Prostate gland (tissue), 2 donors: ENCODE measurements around the gene PEAR1. TPM values are rescaled to one million over a fixed set of nuclear protein-coding genes. Genes with fewer than 3 reads are reported as not detected.

Experiments
- DNase-seq: peaks from one replicate; pipeline ENCODE4 v3.0.0-alpha.2; 2019; ENCODE audit warnings: low spot score
- H3K27ac ChIP-seq, 2 donors: fragments of 200-600 bp; sonication (generic); 2 replicates each; pipeline ENCODE4 v1.5.1; 2017 to 2019
- H3K27me3 ChIP-seq: fragments of 200-600 bp; sonication (generic); replicated peaks from 2 replicates; pipeline ENCODE4 v1.5.1; 2019; ENCODE audit not compliant: insufficient read depth
- H3K36me3 ChIP-seq, 2 donors: fragments of 200-600 bp; sonication (generic); 1 replicate in 1 of 2; 2 replicates in 1 of 2; pipeline versions ENCODE4 v1.5.1 to v1.8.1; 2017 to 2019
- H3K4me1 ChIP-seq: fragments of 200-600 bp; sonication (generic); replicated peaks from 2 replicates; pipeline ENCODE4 v1.5.1; 2019
- H3K4me3 ChIP-seq, 2 donors: fragments of 200-600 bp; sonication (generic); 2 replicates each; pipeline ENCODE4 v1.5.1; 2017 to 2019
- H3K9me3 ChIP-seq: fragments of 200-600 bp; sonication (generic); 2 replicates; pipeline ENCODE4 v1.5.1; 2017
- POLR2A ChIP-seq: fragments of 450-650 bp; IDR thresholded peaks from one replicate; pipeline ENCODE4 v1.6.1; 2016; ENCODE audit warnings: antibody characterized with exemption, mild to moderate bottlenecking
- POLR2AphosphoS5 ChIP-seq: sonication (generic); formaldehyde crosslinking; IDR thresholded peaks from one replicate; pipeline ENCODE4 v1.6.1; 2017; ENCODE audit warnings: antibody characterized with exemption
- WGBS: methylation state at CpG from one replicate; pipeline ENCODE4 v1.1.5; 2018; 5-methylcytosine and 5-hydroxymethylcytosine counted together
- intact Hi-C: fragments of 100-400 bp; cut with DNase I; formaldehyde crosslinking; loops from one replicate; pipeline ENCODE4 v1.14.2; 2022
- total RNA-seq, 2 donors: library from RNA; depleted of rRNA; stranded (reverse); fragments of >200 nt; gene quantifications; one replicate each; pipeline ENCODE4 v1.1.0, GENCODE V29; 2016
- TF ChIP-seq, protein P1 (sequence below), 4 experiments: fragments of 200-600 bp in 2 of 4; fragments of 450-650 bp in 2 of 4; sonication (generic) in 2 of 4; IDR thresholded peaks; 1 replicate in 3 of 4; 2 replicates in 1 of 4; pipeline ENCODE4 v1.5.1; 2016 to 2019; ENCODE audit warnings: antibody characterized with exemption in 4 of 4, mild to moderate bottlenecking in 2 of 4, moderate library complexity in 2 of 4

The PEAR1 gene
- total RNA-seq, 2 donors from 2014 or later: 3.6 to 20.0 TPM

DNA sequence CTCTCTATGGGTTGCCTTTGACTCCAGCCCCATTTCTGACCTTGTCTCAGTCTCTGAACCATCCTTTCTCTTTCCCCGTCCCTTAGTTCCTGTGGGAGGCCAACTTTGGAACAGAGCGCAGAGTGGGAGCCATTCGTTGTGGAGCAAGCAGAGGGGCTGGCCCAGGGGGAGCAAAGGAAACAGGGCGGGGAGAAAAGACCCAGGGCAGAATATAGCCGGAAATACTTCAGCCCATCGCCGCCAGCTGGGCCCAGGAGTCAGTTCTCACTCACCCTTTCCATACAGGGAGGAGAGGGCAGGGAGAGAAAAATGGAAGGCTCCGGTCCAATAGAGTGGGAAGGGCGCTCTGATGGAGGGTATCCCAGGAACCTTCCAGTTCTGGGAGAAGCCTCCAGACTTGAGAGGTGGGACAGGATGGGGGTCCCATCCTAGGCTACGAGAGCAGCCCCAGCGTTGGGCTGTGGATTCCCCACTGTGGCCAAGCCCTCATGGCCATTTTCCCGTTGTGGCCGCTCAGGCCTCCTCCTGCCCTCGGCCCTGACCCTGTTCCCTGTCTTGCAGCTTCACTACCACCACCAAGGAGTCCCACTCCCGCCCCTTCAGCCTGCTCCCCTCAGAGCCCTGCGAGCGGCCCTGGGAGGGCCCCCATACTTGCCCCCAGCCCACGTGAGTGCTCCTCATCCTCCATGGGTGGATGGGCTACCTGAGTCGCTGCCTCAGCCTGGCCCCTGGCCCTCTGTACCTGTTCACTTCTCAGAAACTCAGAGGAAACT lies 10.9 kb downstream of the PEAR1 start:
- DNase-seq: no peak
- Histone ChIP-seq H3K4me1 (no peaks in the 10 kb centered on the region), H3K36me3 (no peaks in the 10 kb centered on the region), H3K4me3 (no peak overlapping the region), H3K9me3 (no peaks in the 10 kb centered on the region), H3K27me3 (peaks cover 4% of the 10 kb centered on the region), H3K27ac (no peak overlapping the region)
- TF ChIP-seq POLR2AphosphoS5 (no peak), POLR2A (no peak)
- WGBS: 81% methylated on average over 19 of the region's 19 CpGs
- intact Hi-C loops: no loop called here

DNA sequence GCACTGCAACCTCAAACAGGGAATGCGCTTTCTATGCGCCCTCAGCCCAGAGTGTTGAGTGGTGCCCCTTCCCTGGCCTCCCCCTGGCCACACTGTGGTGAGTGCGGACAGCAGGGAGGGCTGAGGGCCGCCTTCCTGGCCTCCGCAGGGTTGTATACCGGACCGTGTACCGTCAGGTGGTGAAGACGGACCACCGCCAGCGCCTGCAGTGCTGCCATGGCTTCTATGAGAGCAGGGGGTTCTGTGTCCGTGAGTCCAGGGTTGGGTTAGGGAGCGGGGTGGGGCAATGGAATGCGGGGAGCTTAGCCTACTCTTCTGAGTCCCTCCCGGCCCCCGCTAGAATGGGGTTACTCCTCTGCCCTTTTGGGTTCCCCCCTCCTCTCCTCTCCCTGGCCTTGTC lies 11.7 kb downstream of the PEAR1 start:
- intact Hi-C loops: no loop called here
- WGBS: 81% methylated on average over 16 of the region's 16 CpGs
- Histone ChIP-seq H3K27ac (no peak overlapping the region), H3K4me1 (no peaks in the 10 kb centered on the region), H3K4me3 (no peak overlapping the region), H3K27me3 (peaks cover 1% of the 10 kb centered on the region), H3K36me3 (no peaks in the 10 kb centered on the region), H3K9me3 (no peaks in the 10 kb centered on the region)
- DNase-seq: no peak
- TF ChIP-seq POLR2AphosphoS5: no peak
- TF ChIP-seq, protein P1, sequence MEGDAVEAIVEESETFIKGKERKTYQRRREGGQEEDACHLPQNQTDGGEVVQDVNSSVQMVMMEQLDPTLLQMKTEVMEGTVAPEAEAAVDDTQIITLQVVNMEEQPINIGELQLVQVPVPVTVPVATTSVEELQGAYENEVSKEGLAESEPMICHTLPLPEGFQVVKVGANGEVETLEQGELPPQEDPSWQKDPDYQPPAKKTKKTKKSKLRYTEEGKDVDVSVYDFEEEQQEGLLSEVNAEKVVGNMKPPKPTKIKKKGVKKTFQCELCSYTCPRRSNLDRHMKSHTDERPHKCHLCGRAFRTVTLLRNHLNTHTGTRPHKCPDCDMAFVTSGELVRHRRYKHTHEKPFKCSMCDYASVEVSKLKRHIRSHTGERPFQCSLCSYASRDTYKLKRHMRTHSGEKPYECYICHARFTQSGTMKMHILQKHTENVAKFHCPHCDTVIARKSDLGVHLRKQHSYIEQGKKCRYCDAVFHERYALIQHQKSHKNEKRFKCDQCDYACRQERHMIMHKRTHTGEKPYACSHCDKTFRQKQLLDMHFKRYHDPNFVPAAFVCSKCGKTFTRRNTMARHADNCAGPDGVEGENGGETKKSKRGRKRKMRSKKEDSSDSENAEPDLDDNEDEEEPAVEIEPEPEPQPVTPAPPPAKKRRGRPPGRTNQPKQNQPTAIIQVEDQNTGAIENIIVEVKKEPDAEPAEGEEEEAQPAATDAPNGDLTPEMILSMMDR (IDR thresholded peaks at IDR 0.05): no peak
- TF ChIP-seq POLR2A: no peak

DNA sequence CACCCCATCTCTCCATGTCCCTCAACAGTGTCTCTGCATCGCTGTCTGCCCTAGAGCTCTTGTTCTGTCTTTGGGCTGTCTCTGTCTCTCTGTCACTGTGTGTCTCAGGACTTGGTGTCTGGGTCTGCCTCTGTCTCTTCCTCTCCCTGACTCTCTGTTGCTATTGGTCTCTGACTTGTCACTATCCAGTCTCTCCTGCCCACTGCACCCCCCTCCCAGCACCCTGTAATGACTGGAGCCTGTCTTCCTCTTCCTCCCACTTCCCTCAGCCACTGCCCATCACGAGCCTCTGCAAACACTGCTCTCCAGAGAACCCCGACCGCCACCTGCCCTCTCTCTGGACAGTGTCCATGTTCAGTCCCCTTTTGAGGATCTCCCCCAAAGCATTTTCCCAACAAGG lies 12.1 kb downstream of the PEAR1 start:
- H3K27ac ChIP-seq: no peak overlapping the region
- no peaks in the 10 kb centered on the region for H3K9me3 ChIP-seq
- H3K36me3 ChIP-seq: no peaks in the 10 kb centered on the region
- TF ChIP-seq, protein P1 (IDR thresholded peaks at IDR 0.05): no peak
- TF ChIP-seq POLR2A (no peak), POLR2AphosphoS5 (no peak)
- H3K4me1 ChIP-seq: no peaks in the 10 kb centered on the region
- no peak for DNase-seq
- WGBS: 50% methylated on average over 4 of the region's 4 CpGs
- intact Hi-C loops: no loop called here
- no peak overlapping the region for H3K4me3 ChIP-seq
- H3K27me3 ChIP-seq: no peaks in the 10 kb centered on the region

DNA sequence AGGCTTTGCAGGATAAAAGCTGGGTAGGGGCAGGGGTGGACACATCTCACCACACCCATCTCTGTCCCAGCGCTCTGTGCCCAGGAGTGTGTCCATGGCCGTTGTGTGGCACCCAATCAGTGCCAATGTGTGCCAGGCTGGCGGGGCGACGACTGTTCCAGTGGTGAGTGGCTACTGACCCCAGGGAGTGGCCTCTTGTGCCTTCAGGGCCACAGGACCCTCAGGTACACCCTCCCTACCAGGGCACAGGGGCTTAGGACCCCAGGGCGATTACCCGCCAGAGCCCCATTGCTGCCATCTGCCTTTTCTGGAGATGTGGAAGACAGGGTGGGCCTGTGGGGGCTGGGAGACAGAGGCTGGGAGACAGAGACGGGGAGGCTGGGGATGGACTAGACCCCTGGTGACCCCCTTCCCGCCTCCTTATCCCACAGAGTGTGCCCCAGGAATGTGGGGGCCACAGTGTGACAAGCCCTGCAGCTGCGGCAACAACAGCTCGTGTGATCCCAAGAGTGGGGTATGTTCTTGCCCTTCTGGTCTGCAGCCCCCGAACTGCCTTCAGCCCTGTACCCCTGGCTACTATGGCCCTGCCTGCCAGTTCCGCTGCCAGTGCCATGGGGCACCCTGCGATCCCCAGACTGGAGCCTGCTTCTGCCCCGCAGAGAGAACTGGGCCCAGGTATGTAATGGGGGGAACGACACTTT lies 12.8 kb downstream of the PEAR1 start:
- no peak for TF ChIP-seq POLR2AphosphoS5
- TF ChIP-seq POLR2A: no peak
- TF ChIP-seq, protein P1 (IDR thresholded peaks at IDR 0.05): no peak
- no peaks in the 10 kb centered on the region for H3K9me3 ChIP-seq
- no peaks in the 10 kb centered on the region for H3K4me1 ChIP-seq
- H3K27ac ChIP-seq: no peak overlapping the region
- intact Hi-C loops: no loop called here
- no peaks in the 10 kb centered on the region for H3K27me3 ChIP-seq
- WGBS: 95% methylated on average over 16 of the region's 16 CpGs
- H3K36me3 ChIP-seq: no peaks in the 10 kb centered on the region
- no peak for DNase-seq
- no peak overlapping the region for H3K4me3 ChIP-seq

DNA sequence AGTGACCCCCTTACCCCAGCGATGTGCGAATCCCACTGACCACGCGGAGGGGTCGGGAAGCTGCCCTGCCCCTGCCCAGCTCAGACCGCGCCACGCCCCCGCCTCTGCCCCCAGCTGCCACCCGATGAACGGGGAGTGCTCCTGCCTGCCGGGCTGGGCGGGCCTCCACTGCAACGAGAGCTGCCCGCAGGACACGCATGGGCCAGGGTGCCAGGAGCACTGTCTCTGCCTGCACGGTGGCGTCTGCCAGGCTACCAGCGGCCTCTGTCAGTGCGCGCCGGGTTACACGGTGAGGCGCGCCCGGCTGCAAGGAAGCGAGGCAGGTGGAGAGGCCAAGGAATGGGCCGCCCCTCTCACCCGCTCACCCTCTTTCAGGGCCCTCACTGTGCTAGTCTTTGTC lies 15.0 kb downstream of the PEAR1 start:
- intact Hi-C loops: no loop called here
- 44% methylated on average over 29 of the region's 29 CpGs for WGBS
- no peak overlapping the region for H3K4me3 ChIP-seq
- no peaks in the 10 kb centered on the region for H3K27me3 ChIP-seq
- no peaks in the 10 kb centered on the region for H3K9me3 ChIP-seq
- TF ChIP-seq POLR2A (no peak), POLR2AphosphoS5 (no peak)
- TF ChIP-seq, protein P1 (IDR thresholded peaks at IDR 0.05): no peak
- H3K4me1 ChIP-seq: no peaks in the 10 kb centered on the region
- no peaks in the 10 kb centered on the region for H3K36me3 ChIP-seq
- no peak overlapping the region for H3K27ac ChIP-seq
- no peak for DNase-seq
